SK-N-SH treated with all-trans-retinoic acid at 6 μM for 48 hours (cell line): ENCODE results near the gene ADSS1.
A peak's percentile ranks its signal among the peaks of the same experiment; 100 is the strongest.

Source experiments
- ATAC-seq: fragments of 200-7000 bp; cut with Tn5 transposase; 3 replicates; pipeline ENCODE4 v1.9.1; 2020; ENCODE audit warnings: mild to moderate bottlenecking, moderate library complexity
- ARNTL ChIP-seq: fragments of 450-650 bp; formaldehyde crosslinking; IDR thresholded peaks from 2 replicates; pipeline ENCODE4 v1.5.0; 2020; ENCODE audit warnings: low read depth, mild to moderate bottlenecking, moderate library complexity, borderline replicate concordance
- BACH2 ChIP-seq: fragments of 250-450 bp; sonication (Bioruptor Pico); IDR thresholded peaks from 2 replicates; pipeline ENCODE4 v1.9.0; 2021; ENCODE audit warnings: mild to moderate bottlenecking, borderline replicate concordance
- CSDC2 ChIP-seq: fragments of 250-450 bp; sonication (Bioruptor Pico); IDR thresholded peaks from 2 replicates; pipeline ENCODE4 v1.5.0; 2020; ENCODE audit warnings: mild to moderate bottlenecking, moderate library complexity
- ESRRG ChIP-seq: fragments of 250-450 bp; sonication (Bioruptor Pico); IDR thresholded peaks from 2 replicates; pipeline ENCODE4 v1.6.1; 2021; ENCODE audit warnings: mild to moderate bottlenecking
- GLIS3 ChIP-seq: fragments of 250-450 bp; sonication (Bioruptor Pico); IDR thresholded peaks from 2 replicates; pipeline ENCODE4 v1.5.0; 2020; ENCODE audit warnings: mild to moderate bottlenecking, moderate library complexity
- ISL1 ChIP-seq: fragments of 250-450 bp; sonication (Bioruptor Pico); IDR thresholded peaks from 2 replicates; pipeline ENCODE4 v2.1.2; 2022; ENCODE audit warnings: mild to moderate bottlenecking, moderate library complexity
- OSR1 ChIP-seq: fragments of 250-450 bp; sonication (Bioruptor Pico); IDR thresholded peaks from 2 replicates; pipeline ENCODE4 v1.8.0; 2022; ENCODE audit warnings: moderate library complexity, mild to moderate bottlenecking, inconsistent platforms
- PATZ1 ChIP-seq: fragments of 250-450 bp; sonication (Bioruptor Pico); IDR thresholded peaks from 2 replicates; pipeline ENCODE4 v1.8.0; 2020; ENCODE audit warnings: mild to moderate bottlenecking, moderate library complexity, borderline replicate concordance
- POU6F1 ChIP-seq: fragments of 250-450 bp; sonication (Bioruptor Pico); IDR thresholded peaks from 2 replicates; pipeline ENCODE4 v1.8.0; 2021; ENCODE audit warnings: low read depth, mild to moderate bottlenecking, moderate library complexity, borderline replicate concordance
- PPARA ChIP-seq: fragments of 250-450 bp; sonication (Bioruptor Pico); IDR thresholded peaks from 2 replicates; pipeline ENCODE4 v1.5.0; 2020; ENCODE audit warnings: mild to moderate bottlenecking, borderline replicate concordance
- RARB ChIP-seq: fragments of 250-450 bp; sonication (Bioruptor Pico); IDR thresholded peaks from 2 replicates; pipeline ENCODE4 v1.8.0; 2021; ENCODE audit warnings: mild to moderate bottlenecking, moderate library complexity
- SNAI2 ChIP-seq: fragments of 250-450 bp; sonication (Bioruptor Pico); IDR thresholded peaks from 2 replicates; pipeline ENCODE4 v1.5.0; 2020; ENCODE audit warnings: mild to moderate bottlenecking, moderate library complexity
- TCF4 ChIP-seq: fragments of 250-450 bp; sonication (Bioruptor Pico); IDR thresholded peaks from 2 replicates; pipeline ENCODE4 v1.8.0; 2021; ENCODE audit warnings: mild to moderate bottlenecking, moderate library complexity, borderline replicate concordance
- TOX ChIP-seq: fragments of 250-450 bp; sonication (Bioruptor Pico); IDR thresholded peaks from 2 replicates; pipeline ENCODE4 v1.8.0; 2021; ENCODE audit warnings: mild to moderate bottlenecking, moderate library complexity, borderline replicate concordance
- ZC3H10 ChIP-seq: fragments of 250-450 bp; sonication (Bioruptor Pico); IDR thresholded peaks from 2 replicates; pipeline ENCODE4 v1.5.1; 2021; ENCODE audit warnings: mild to moderate bottlenecking, moderate library complexity
- ZFP3 ChIP-seq: fragments of 250-450 bp; sonication (Bioruptor Pico); IDR thresholded peaks from 2 replicates; pipeline ENCODE4 v1.5.0; 2020; ENCODE audit warnings: mild to moderate bottlenecking, moderate library complexity
- ZNF565 ChIP-seq: fragments of 450-650 bp; formaldehyde crosslinking; conservative IDR thresholded peaks from 2 replicates; pipeline ENCODE4 v1.5.0; 2020; ENCODE audit warnings: low read depth, mild to moderate bottlenecking, moderate library complexity
- ZNF70 ChIP-seq: fragments of 450-650 bp; formaldehyde crosslinking; IDR thresholded peaks from 2 replicates; pipeline ENCODE4 v1.5.0; 2020; ENCODE audit warnings: mild to moderate bottlenecking, moderate library complexity
- ZNF8 ChIP-seq: fragments of 450-650 bp; formaldehyde crosslinking; IDR thresholded peaks from 2 replicates; pipeline ENCODE4 v1.5.0; 2020; ENCODE audit warnings: mild to moderate bottlenecking, moderate library complexity
- TF ChIP-seq, protein P1 (sequence below): fragments of 250-450 bp; sonication (Bioruptor Pico); IDR thresholded peaks from 2 replicates; pipeline ENCODE4 v1.5.0; 2020; ENCODE audit warnings: mild to moderate bottlenecking, moderate library complexity
- TF ChIP-seq, protein P2 (sequence below): fragments of 250-450 bp; sonication (Bioruptor Pico); IDR thresholded peaks from 2 replicates; pipeline ENCODE4 v1.5.1; 2021; ENCODE audit warnings: mild to moderate bottlenecking, moderate library complexity

The ADSS1 gene

DNA sequence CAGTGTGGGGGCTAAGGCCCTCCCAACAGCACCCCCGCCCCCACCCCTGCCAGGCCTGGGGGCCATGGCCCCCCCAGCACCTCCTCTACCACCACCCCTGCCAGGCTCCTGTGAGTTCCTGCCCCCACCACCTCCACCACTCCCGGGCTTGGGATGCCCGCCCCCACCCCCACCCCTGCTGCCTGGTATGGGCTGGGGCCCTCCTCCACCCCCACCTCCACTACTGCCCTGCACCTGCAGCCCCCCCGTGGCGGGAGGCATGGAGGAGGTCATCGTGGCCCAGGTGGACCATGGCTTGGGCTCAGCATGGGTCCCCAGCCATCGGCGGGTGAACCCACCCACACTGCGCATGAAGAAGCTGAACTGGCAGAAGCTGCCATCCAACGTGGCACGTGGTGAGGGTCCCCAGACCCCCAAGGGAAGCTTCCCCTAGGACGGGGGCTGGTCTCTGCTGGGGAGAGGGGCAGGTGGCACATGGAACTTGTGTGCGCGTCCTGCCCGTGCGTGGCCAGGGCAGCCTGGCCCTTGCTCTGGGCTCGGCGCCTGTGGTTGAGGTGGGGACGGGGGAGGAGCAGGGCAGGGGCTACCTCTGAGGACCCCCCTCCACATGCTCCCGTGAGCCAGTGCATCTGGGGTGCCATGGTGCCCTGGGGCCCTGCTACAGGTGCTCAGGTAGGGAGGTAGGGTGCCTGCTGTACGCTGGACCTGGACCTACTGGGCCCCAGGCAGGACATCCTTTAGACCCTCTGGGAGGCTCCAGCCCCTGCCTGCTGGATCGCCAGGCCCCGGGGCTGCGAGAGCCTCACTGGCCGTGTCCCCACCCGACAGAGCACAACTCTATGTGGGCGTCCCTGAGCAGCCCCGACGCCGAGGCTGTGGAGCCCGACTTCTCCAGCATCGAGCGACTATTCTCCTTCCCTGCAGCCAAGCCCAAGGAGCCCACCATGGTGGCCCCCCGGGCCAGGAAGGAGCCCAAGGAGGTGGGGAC is 16.1 kb upstream of the ADSS1 start:
- TF ChIP-seq RARB (CRISPR knock-in tag) (no peak), TOX (CRISPR knock-in tag) (no peak), OSR1 (CRISPR knock-in tag) (no peak), PPARA (no peak), ARNTL (CRISPR knock-in tag) (no peak), TCF4 (CRISPR knock-in tag) (no peak), ZNF565 (CRISPR knock-in tag) (no peak), PATZ1 (CRISPR knock-in tag) (no peak), ZNF70 (CRISPR knock-in tag) (no peak), GLIS3 (CRISPR knock-in tag) (no peak)
- TF ChIP-seq, protein P1, sequence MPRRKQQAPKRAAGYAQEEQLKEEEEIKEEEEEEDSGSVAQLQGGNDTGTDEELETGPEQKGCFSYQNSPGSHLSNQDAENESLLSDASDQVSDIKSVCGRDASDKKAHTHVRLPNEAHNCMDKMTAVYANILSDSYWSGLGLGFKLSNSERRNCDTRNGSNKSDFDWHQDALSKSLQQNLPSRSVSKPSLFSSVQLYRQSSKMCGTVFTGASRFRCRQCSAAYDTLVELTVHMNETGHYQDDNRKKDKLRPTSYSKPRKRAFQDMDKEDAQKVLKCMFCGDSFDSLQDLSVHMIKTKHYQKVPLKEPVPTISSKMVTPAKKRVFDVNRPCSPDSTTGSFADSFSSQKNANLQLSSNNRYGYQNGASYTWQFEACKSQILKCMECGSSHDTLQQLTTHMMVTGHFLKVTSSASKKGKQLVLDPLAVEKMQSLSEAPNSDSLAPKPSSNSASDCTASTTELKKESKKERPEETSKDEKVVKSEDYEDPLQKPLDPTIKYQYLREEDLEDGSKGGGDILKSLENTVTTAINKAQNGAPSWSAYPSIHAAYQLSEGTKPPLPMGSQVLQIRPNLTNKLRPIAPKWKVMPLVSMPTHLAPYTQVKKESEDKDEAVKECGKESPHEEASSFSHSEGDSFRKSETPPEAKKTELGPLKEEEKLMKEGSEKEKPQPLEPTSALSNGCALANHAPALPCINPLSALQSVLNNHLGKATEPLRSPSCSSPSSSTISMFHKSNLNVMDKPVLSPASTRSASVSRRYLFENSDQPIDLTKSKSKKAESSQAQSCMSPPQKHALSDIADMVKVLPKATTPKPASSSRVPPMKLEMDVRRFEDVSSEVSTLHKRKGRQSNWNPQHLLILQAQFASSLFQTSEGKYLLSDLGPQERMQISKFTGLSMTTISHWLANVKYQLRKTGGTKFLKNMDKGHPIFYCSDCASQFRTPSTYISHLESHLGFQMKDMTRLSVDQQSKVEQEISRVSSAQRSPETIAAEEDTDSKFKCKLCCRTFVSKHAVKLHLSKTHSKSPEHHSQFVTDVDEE (CRISPR knock-in tag) = no peak
- peak; percentile 15 for ATAC-seq

DNA sequence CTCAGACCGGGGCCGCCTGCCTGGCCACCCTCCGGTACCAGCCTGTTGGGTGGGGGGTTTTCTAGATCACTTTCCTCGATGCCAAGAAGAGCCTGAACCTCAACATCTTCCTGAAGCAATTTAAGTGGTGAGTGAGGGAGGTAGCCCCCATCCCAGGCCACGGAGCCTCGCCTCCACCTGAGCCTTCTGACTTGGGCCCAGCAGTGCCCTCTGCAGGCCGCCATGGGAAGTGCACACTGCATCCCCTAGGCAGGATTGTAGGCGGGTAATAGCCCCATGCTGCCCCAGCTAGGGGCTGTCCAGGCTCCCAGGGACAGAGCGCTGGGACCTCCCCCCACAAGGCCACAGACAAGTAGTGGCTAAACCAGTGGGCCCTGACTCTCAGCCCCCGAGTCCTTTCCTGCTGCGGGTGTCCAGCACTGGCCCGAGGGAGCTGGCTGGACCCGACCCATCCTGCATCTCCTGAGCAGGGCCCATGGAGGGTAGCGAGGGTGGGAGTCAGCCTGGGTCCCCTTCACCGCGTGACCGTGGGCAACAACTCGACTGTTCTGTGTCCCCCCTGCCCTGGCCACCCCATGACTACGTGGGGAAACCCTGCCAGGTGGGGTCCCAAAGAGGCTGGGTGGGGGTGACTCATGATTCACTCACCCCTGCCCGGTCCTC is 15.3 kb upstream of the ADSS1 start:
- peak; percentile 86 for ATAC-seq
- TF ChIP-seq ESRRG (CRISPR knock-in tag) = no peak
- TF ChIP-seq, protein P1 (CRISPR knock-in tag) = no peak
- TF ChIP-seq, protein P2, sequence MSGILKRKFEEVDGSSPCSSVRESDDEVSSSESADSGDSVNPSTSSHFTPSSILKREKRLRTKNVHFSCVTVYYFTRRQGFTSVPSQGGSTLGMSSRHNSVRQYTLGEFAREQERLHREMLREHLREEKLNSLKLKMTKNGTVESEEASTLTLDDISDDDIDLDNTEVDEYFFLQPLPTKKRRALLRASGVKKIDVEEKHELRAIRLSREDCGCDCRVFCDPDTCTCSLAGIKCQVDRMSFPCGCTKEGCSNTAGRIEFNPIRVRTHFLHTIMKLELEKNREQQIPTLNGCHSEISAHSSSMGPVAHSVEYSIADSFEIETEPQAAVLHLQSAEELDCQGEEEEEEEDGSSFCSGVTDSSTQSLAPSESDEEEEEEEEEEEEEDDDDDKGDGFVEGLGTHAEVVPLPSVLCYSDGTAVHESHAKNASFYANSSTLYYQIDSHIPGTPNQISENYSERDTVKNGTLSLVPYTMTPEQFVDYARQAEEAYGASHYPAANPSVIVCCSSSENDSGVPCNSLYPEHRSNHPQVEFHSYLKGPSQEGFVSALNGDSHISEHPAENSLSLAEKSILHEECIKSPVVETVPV (CRISPR knock-in tag) = no peak
- no peak for TF ChIP-seq ZNF565 (CRISPR knock-in tag)
- no peak for TF ChIP-seq TCF4 (CRISPR knock-in tag)
- TF ChIP-seq POU6F1 (CRISPR knock-in tag) = no peak
- no peak for TF ChIP-seq RARB (CRISPR knock-in tag)
- TF ChIP-seq GLIS3 (CRISPR knock-in tag) = no peak
- no peak for TF ChIP-seq SNAI2 (CRISPR knock-in tag)
- no peak for TF ChIP-seq PATZ1 (CRISPR knock-in tag)
- TF ChIP-seq ZNF8 = no peak
- TF ChIP-seq BACH2 (CRISPR knock-in tag) = no peak
- TF ChIP-seq TOX (CRISPR knock-in tag) = no peak
- TF ChIP-seq ZC3H10 (CRISPR knock-in tag) = no peak
- TF ChIP-seq CSDC2 = no peak
- no peak for TF ChIP-seq ZFP3 (CRISPR knock-in tag)
- no peak for TF ChIP-seq ISL1 (CRISPR knock-in tag)
- TF ChIP-seq, all 23 proteins: peak for 0
